Measurements from ENCODE around the gene TMEM178B.

Gene TMEM178B

GRCh38 chr7:141258559-141258958 lies 184.7 kb downstream of the TMEM178B start:
- in situ Hi-C loops (cut with MboI; ENCODE audit: low sequenced_read_pairs): no loop called here

- in situ Hi-C loops (cut with MboI; ENCODE audit: low sequenced_read_pairs): no loop called here
Observed at GRCh38 chr7:141262101-141263090, 188.5 kb downstream of the TMEM178B start.

- in situ Hi-C loops (cut with MboI; ENCODE audit: low sequenced_read_pairs): no loop called here
Observed at GRCh38 chr7:141263508-141263907, 189.6 kb downstream of the TMEM178B start.

GRCh38 chr7:141263983-141264382 lies 190.1 kb downstream of the TMEM178B start:
- in situ Hi-C loops (cut with MboI; ENCODE audit: low sequenced_read_pairs): no loop called here

- in situ Hi-C loops (cut with MboI; ENCODE audit: low sequenced_read_pairs): no loop called here
Observed at GRCh38 chr7:141264511-141264910, 190.6 kb downstream of the TMEM178B start.

- in situ Hi-C loops (cut with MboI; ENCODE audit: low sequenced_read_pairs): no loop called here
Observed at GRCh38 chr7:141265668-141266067, 191.8 kb downstream of the TMEM178B start.

GRCh38 chr7:141268614-141269013 lies 194.8 kb downstream of the TMEM178B start:
- in situ Hi-C loops (cut with MboI; ENCODE audit: low sequenced_read_pairs): no loop called here

GRCh38 chr7:141271451-141271850 lies 197.6 kb downstream of the TMEM178B start:
- in situ Hi-C loops (cut with MboI; ENCODE audit: low sequenced_read_pairs): no loop called here

- in situ Hi-C loops (cut with MboI; ENCODE audit: low sequenced_read_pairs): no loop called here
Observed at GRCh38 chr7:141272417-141272816, 198.6 kb downstream of the TMEM178B start.

GRCh38 chr7:141275350-141275749 lies 201.5 kb downstream of the TMEM178B start:
- in situ Hi-C loops (cut with MboI; ENCODE audit: low sequenced_read_pairs): no loop called here

- in situ Hi-C loops (cut with MboI; ENCODE audit: low sequenced_read_pairs): no loop called here
Observed at GRCh38 chr7:141276031-141276430, 202.2 kb downstream of the TMEM178B start.

- in situ Hi-C loops (cut with MboI; ENCODE audit: low sequenced_read_pairs): no loop called here
Observed at GRCh38 chr7:141280100-141280499, 206.2 kb downstream of the TMEM178B start.

- in situ Hi-C loops (cut with MboI; ENCODE audit: low sequenced_read_pairs): no loop called here
Observed at GRCh38 chr7:141281311-141281710, 207.4 kb downstream of the TMEM178B start.

- in situ Hi-C loops (cut with MboI; ENCODE audit: low sequenced_read_pairs): no loop called here
Observed at GRCh38 chr7:141286522-141286921, 212.7 kb downstream of the TMEM178B start.

- in situ Hi-C loops (cut with MboI; ENCODE audit: low sequenced_read_pairs): no loop called here
Observed at GRCh38 chr7:141287936-141288335, 214.1 kb downstream of the TMEM178B start.

GRCh38 chr7:141288626-141289025 lies 214.8 kb downstream of the TMEM178B start:
- in situ Hi-C loops (cut with MboI; ENCODE audit: low sequenced_read_pairs): no loop called here

GRCh38 chr7:141290365-141290764 lies 216.5 kb downstream of the TMEM178B start:
- in situ Hi-C loops (cut with MboI; ENCODE audit: low sequenced_read_pairs): no loop called here

- in situ Hi-C loops (cut with MboI; ENCODE audit: low sequenced_read_pairs): no loop called here
Observed at GRCh38 chr7:141290973-141291372, 217.1 kb downstream of the TMEM178B start.

GRCh38 chr7:141291541-141291940 lies 217.7 kb downstream of the TMEM178B start:
- in situ Hi-C loops (cut with MboI; ENCODE audit: low sequenced_read_pairs): no loop called here

GRCh38 chr7:141294143-141294829 lies 220.4 kb downstream of the TMEM178B start:
- in situ Hi-C loops (cut with MboI; ENCODE audit: low sequenced_read_pairs): no loop called here

GRCh38 chr7:141295367-141295895 lies 221.6 kb downstream of the TMEM178B start:
- in situ Hi-C loops (cut with MboI; ENCODE audit: low sequenced_read_pairs): no loop called here

GRCh38 chr7:141300816-141301215 lies 227.0 kb downstream of the TMEM178B start:
- in situ Hi-C loops (cut with MboI; ENCODE audit: low sequenced_read_pairs): no loop called here
